Right forelimb (tissue), 1 donor: Measurements from ENCODE around the gene AATK.

ENCODE experiments used
- DNase-seq: peaks from one replicate; pipeline ENCODE4 v3.0.0-alpha.2; 2018

The AATK gene

DNA sequence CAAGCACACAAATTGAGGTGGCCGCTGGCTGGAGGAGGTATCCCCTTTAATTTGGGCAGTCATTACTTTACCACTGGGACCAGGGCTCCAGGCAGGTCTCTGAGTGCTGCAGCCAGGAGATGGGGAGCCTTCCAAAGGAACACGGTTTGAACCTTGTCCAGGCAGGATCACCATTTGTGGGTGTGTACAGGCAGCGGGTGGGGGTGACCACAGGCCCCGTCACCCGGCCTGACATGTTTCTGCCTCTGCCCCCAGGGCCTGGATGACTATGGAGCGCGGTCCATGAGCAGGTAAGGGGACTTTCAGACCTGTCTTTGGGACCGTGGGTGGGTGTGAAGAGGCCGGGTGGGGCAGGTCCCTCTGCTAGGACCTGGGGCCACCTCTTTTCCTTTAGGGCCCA, 57.8 kb downstream of the AATK start:
- no peak for DNase-seq

DNA sequence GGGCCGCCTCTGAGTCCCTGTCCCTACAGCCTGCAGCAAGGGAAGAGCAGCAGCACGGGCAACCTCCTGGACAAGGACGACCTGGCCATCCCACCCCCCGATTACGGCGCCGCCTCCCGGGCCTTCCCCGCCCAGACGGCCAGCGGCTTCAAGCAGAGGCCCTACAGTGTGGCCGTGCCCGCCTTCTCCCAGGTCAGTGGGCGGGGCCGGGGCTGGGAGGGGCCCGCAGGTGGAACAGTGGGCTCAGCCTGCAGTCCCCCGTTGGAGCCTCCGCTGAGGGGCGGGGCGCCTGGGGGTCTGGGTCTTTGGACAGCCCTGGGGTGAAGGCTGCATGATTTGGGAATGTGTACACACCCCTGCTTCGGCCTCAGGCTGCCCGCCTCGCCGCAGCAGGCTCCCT, 59.3 kb downstream of the AATK start:
- no peak for DNase-seq

DNA sequence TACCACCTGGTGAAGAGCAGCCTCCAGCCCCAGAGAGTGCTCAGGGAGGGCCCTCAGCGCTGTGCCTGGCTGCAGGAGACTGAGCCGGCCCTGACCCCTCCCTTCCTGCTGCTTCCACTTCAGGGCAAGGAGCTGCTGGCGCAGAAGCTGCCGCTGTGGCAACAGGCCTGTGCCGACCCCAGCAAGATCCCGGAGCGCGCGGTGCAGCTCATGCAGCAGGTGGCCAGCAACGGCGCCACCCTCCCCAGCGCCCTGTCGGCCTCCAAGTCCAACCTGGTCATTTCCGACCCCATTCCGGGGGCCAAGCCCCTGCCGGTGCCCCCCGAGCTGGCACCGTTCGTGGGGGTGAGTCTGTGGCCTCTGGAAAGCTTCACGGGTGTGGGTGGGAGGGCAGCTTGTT, 62.6 kb downstream of the AATK start:
- no peak for DNase-seq

DNA sequence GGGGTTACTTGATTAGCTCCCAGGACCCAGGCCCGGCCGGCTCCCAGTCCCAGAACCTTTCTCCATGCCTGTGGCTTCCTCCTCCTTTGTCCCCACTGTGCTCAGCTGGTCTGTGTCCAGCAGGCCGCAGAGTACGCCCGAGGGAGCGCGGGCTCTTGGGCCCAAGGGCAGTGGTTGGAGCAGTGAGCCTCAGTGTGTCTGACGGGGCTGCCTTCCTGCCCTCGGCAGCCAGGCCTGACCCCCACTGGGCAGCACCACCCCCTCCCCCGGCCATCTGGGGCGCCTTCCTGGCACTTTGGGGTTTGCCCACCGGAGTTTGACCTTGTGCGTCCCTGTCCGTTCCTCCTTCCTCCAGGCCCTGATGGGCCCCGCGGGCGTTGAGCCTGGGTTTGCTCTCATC, 63.2 kb downstream of the AATK start:
- DNase-seq: no peak

DNA sequence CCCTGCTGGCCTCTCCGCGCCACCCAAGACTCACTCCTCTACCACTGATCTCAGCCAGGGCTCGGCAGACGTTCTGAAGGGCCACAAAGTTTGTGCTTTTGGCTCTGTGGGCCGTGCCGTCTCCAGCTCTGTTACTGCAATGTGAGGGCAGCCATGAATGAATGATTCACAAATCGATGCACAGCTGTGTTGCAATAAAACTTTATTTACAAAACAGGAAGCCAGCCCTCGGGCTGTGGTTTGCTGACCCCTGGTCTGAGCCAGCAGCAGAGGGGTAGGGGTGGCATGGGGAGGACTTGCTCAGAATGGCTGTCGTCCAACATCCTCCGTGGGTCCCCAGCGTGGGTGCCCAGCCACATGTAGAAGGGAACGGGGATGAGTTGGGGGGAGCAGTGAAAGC, 63.7 kb downstream of the AATK start:
- no peak for DNase-seq

DNA sequence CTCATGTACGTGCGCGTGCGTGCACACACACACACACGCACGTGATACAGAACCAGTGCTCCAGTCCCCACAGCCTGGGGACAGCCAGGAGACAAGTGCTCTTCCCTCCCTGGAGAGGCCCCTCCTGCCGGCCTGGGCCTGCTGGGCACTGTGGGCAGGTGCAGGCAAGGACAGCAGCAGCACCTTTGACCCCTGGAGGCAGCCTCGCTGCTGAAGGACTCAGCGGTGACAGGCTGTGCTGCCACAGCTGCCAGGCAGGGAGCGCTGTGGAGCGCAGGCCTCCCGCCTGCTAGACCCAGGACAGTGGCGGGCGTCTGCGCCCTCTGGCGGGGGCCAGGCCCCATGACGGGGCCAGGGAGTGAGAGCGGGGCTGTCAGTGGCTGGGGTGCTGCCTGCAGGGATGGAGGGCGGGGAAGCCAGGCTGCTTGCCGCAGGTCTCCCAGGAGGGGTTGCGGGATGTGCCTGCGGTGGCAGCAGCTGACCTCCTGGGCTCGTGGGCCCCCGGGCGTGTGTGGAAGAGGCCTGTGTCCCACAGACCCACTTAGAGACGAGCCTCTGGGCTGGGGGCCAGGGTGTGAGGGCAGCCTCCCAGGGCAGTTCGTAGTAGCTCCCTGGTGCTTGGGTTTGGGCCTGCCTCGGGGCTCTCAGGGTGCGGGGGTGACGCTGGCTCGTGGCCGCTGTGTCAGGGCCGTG, 64.3 kb downstream of the AATK start:
- peak; percentile 86 for DNase-seq

DNA sequence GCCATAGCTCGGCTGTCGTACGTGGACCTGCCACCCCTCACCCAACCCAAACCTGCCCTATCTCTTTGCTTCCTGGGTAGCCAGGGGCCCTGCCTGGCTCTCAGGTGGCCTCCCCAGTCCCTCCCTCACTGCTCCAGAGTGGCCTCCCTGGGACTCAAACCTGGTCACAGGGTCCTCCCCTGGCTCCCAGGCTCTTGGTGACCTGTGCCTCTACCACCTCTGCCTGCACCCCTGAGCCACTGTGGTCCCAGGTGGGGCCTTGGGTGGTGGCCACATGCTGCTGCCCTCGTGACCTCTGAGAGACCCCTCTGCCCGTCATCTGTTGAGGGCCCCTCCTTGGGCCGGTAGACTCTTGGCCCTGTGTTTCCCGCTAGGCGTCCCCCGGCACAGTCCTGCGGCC, 65.4 kb downstream of the AATK start:
- DNase-seq: no peak

DNA sequence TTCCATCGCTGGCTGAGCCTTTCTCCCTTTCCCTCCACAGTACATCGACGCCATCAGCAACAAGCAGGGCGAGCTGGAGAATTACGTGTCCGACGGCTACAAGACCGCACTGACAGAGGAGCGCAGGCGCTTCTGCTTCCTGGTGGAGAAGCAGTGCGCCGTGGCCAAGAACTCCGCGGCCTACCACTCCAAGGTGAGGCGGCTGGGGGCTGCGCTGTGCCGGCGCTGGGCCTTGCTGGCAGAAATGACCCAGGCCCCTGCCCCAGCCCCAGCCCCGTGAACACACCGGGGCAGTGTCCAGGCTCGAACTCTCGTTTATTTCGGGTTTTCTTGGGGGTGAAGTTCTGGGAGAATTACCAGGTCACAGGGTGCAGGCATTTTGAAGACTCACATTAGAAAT, 66.1 kb downstream of the AATK start:
- DNase-seq: no peak

DNA sequence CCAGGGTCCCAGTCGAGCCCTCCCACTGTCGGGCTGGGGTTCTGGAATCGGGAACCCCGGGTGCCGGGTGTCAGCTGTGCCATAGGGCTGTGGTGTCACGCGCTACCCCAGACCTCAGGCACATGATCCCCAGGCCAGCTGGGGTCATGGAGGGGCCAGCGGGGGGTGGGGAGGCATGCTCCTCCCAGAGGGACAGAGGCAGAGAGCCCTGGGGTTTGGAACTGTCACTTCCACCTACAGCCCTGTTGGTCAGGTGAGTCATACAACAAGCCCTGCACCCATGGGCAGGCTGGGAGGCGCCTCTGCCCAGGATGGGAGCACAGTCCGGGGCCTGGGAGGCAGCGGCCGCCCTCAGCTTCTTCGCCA, 68.1 kb downstream of the AATK start:
- DNase-seq: no peak

DNA sequence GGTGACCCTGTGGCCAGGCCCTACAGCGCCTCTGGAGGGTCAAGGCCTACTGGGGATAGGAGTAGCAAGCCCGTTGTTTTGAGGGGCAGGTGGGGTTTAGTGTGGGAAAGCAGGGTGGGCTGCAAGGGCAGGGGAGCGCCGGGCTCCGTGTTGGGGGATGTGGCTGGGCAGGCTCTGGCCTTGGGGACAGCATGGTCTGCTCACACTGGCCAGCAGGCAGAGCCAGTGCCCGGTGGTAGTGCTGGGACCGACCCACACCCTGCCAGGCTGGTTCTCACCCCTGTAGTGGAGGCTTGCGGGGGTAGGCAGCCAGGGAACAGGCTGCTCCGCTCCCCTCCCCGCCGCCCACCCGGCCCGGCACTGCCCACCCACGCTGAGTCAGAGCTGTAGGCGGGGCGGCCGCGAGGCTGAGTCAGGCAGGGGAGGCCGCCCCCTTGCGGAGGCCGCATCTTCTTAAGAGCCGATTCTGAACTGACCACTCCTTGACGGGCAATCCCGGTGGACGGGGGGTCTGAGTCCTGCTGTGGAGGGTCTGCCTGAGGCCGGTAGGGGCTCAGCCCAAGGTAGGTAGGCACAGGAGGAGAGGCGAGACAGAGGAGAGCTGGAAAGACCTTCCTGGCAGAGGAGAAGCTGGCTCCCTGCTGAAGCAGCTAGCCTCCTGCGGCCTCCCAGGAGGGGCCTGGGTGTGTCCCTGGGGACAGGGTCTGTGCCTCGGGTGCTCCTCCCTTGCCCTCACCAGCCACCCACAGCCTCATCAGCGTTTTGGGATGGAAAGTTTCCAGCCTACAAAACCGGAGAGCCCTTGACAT, 68.7 kb downstream of the AATK start:
- peak; percentile 89 for DNase-seq

DNA sequence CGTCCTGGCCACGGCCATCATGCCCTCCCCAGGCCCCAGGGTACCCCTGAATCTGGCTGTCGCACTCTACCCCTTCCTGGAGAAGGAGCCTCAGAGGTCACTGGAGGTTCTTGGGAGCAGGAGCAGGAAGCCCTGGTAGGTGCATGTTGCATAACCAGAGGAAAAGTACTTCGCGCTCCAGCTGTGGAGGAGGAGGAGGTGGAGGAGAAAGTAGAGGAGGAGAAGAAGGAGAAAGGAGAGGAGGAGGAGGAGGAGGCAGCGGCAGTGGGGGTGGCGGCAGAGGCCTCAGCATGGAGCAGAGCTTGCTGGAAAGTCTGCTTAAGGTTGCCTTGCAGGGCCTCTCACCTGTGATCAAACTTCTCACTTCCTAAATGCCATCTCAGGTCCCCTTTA, 69.3 kb downstream of the AATK start:
- DNase-seq: no peak

DNA sequence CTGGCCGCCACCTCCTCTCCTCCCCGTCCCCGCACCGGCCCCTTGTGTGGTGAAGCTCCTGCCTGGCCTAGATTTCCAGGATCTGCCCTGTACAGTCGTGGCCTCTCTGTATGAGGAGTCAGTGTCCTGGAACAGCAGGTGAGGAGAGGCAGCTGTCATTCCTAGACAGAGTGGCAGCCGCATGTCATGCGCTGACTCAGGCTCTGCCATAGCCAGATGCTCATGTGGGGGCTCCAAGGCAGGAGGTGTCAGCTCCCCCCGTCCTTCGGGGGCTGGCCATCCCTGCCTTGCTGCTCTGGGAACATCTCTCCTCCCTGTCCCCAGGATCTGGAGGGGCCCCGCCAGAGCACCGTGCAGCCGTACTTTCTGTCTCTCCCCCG, 70.6 kb downstream of the AATK start:
- no peak for DNase-seq

DNA sequence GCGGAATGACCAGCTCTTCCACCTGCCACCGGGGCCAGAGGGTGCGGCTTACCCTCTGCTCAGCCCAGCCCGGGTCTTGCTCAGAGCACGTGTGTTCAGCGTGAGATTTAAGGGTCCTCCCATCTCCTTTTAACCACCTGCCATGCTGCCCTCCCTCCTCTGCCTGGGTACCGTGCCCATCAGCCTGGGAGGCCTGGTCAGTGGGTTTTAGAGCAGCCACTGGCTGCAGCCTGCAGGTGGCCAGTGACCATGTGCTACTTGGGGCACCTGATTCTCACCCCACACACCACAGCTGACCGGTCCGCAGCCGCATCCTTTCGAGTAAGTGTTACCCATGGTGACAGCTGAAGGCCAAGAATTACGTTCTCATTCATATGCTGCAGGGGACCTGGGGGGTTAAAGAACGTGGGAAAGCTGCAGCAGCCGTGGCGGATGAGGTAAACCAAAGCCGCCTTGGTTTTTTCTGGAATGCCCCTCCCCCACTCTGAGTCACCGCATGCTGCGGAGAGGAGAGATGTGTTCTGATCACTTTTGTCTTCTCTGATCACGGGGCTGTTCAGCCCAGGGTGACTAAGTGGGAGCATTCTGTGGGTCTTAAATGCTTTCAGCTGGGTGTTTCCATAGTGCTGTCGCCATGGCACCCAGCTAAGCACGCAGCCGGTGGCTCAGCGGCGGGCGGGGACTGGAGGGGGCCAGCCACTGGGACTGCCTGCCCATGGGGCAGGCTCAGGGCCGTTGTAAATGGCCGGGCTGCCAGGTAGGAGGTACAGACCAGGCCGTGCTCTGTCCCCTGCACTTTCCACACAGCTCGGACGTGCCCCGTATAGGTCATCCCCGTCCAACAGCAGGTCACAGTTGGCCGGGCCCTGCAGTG, 71.3 kb downstream of the AATK start:
- peak; percentile 81 for DNase-seq

DNA sequence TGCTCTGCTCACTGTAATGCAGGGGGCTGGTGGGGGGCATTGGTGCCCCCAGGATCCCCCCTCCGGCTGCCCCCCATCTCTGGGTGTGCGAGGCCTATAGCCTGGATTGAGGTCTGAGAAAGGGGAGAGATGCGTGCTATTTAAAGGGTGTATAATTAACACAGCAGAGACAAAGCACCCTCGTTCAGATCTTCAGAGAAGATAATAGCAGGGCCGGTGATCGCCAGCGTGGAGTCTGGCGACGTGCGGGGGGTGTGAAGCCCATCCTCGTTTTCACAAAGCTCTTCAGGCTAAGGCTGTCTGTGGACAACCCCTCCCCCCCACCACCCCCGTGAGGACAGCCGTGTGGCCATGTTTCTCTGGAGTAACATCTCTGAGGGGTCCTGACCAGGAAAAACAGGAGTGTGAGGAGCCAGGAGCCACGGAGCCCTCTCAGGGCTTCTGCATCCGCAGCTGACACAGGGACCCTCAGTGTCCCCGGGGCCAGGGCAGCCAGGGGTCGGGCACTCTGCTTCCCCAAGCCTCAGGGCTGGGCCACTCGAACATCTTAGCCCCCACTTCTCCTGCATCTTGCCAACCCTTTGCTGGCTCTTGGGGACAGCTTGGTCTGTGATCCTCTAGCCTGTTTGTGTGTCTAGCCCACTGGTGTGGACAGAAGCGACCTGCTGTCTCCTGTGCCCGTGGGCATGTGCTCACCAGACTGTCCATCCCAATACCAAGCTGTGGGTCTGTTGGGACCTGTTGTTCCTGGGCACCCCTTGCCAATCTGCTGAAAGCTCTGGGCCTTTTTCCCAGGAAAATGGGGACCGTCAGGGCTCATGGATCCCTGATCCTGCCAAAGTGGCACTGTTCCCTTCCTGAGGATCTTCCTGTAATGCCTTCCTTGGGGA, 72.2 kb downstream of the AATK start:
- no peak for DNase-seq

DNA sequence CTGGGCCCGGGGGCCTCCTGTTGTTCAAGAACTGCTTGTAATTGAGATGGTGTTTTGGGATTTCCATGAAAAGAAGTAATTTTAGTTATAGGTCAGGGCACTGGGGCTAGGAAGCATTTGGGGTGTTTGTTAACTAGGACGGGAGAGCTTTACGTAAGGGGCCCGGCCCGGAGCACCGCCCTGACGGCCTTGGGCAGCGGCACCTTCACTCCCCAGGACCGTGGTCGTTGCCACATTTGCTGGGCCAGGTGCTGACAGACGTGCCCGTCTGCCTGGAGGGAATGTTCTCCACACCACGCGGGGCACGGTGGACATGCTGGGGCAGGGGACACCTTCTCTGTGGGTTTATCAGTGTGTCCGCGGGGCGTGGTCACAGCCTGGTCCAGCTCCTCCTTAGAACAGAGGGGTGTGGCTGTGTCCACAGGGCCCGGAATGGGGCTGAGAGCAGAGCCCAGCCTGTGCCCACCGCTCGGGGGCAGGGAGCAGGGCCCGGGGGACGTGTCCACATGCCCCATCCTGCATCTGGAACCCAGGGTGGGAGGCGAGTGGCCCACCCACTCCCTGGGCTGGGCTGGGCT, 73.4 kb downstream of the AATK start:
- DNase-seq: no peak

DNA sequence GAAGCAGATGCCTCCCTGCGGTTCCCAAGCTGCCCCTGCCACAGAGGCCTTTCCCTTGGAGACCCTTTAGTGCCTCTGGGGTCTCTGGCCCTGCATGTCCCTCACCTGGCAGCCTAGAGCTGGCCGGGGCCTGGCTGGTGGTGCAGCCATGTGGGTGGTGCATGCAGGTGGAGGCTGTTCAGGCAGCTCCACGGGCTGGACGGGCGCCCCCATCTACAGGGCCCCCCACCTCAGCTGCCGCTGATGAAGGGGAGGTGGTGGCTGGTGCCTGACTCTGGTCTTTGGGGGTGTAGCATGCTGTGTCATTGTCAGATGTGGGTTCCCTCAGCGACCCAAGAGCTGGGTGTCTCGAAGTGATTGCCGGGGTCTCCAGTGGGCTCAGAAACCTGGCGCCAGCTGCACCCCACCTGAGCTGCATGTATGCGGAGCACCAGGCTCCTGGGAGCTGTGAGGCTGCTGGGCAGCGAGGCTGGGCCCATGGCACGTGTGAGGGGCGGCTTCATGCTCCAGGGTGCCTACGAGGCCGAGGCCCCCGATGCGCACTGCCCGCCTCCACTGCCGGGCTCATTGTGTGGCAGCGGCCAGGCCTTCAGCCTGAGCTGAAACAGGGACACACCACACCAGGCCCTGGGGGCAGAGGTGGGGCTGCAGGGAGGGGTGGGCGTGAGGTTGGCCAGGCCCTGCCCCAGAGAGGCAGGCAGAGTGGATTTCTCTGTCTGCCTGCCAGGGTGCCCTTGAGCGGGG, 74.1 kb downstream of the AATK start:
- DNase-seq: no peak

DNA sequence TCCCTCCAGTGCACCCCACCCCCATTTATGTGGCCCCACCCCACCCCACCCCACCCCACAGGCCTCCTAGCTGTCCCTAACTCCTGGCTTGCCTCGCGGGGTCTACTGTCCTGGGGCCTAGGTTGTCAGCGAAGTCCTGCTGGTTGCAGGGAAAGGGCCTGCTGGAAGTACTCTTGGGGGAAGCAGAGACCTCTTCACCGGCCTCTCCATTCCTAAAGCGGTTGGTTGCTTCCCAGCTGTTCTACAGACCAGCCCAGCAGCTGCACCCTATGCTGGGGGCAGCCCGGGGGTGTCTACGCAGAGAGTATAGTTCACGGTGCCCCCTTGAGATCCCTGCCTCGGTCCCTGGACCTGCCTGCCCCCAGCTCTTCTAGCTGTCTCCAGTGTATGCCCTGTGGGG, 74.9 kb downstream of the AATK start:
- no peak for DNase-seq

DNA sequence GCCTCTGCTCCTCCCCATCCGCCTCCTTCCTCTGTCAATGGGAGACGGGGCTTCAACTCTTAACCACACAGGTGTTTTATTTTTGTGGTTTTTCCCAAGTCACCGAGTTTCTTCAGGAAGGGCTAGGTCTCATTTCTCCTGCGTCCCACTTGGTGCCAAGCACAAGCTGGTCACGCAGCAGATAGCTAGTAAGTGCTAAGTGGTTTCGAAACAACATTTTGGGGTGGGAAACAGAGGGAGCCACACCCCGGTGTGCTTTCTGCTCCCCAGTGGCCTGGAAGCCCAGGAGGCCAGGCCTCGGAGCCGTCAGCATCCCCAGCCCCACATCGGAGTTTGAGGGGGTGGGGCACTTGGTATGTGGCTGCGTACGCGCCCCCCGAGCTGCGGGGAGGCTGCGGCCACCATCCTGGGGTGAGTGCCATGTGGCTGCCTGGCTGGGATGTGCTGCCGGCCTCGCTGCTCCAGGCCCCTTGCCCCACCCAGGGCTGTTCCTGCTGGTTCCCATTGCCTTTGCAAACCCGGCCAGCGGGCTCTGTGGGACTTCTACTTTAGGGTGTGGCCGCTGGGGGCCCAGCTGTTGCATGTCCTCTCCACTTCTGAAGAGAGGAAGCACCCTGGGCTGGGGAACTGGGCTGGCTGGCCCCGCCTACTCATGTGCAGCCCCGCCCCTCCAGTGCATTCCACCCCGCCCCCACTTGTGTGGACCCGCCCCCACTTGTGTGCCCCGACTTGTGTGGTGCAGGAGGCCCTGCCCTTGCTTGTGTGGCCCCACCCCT, 75.5 kb downstream of the AATK start:
- no peak for DNase-seq

DNA sequence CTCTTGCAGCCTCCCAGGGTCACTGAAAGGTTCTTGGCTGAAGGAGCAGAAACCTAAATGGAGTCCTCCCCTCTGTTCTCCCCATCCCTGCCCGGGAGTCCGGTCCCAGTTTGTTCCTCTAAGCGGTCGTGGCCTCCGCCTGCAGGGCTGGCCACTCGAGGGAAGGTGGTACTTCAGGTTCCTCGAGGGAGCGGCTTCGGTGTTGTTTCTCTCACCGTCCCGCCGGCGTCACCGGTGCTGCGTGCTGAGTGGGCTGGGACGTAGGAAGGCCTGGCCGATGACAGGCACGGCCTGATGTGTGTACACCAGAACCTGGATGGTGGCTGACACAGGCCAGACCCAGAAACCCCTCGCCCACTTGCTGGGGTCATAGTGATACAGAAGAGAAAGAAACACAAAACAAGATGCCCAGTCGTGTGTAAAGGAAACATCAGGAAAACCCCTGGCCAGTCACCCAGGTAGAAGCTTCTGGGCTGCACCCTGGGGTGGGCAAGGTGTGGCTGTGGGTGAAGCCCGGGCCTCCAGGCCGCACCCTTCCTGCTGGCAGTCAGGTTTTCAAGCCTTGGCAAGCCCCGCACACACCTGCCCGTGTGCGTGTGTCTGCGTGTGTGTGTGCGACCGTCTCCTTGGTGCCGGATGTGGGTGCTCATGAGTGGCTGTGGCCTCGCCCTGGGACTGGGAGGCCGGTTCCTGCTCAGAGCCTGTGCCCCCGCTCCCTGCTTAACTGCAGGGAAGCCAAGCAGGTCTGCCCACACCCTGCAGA, 79.1 kb downstream of the AATK start:
- DNase-seq: no peak

DNA sequence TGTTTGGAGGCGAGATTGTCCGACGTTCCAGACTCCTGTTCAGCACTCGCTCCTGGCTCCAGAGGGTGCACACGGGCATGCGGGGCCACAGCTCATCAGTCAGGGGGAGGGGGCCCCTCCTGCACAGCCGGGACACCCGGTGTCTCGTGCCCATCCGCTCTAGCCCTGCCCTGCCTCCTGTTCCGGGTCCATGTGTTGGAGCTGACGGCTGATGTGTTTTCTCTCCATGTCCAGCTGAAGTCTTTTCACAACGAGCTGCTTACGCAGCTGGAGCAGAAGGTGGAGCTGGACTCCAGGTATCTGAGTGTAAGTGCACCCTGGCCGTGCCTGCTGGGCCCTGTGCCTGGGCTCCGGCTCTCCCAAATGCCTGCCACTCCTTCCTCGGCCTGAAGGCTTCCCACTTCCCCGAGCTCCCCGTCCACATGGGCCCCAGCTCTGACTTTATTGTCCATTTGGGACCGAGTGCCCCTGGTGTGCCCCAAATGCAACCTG, 80.6 kb downstream of the AATK start:
- no peak for DNase-seq
